KMS-11 (cell line): ENCODE data around the gene MYO3B.

Experiments
- H2AFZ ChIP-seq: fragments of 200-600 bp; sonication (generic); 2 replicates; pipeline ENCODE4 v1.6.1; 2016; ENCODE audit warnings: antibody characterized with exemption, mixed run types, low read depth
- H3K27ac ChIP-seq: fragments of 200-600 bp; sonication (generic); 2 replicates; pipeline ENCODE4 v1.6.1; 2016; ENCODE audit warnings: mild to moderate bottlenecking, mixed run types
- H3K27me3 ChIP-seq: fragments of 200-600 bp; sonication (generic); 2 replicates; pipeline ENCODE4 v1.6.1; 2017; ENCODE audit warnings: mild to moderate bottlenecking, low read depth, mixed run types, moderate library complexity; ENCODE audit not compliant: insufficient read depth
- H3K36me3 ChIP-seq: fragments of 200-600 bp; sonication (generic); 2 replicates; pipeline ENCODE4 v1.6.1; 2017; ENCODE audit warnings: mild to moderate bottlenecking, mixed run types; ENCODE audit not compliant: insufficient read depth
- H3K4me1 ChIP-seq: fragments of 200-600 bp; sonication (generic); 2 replicates; pipeline ENCODE4 v1.6.1; 2016; ENCODE audit warnings: mild to moderate bottlenecking, low read depth, mixed run types; ENCODE audit not compliant: poor library complexity, severe bottlenecking
- H3K4me2 ChIP-seq: fragments of 200-600 bp; sonication (generic); 2 replicates; pipeline ENCODE4 v1.7.0; 2016; ENCODE audit warnings: mild to moderate bottlenecking, mixed run types
- H3K4me3 ChIP-seq: fragments of 200-600 bp; sonication (generic); IDR thresholded peaks from 2 replicates; pipeline ENCODE4 v1.6.1; 2017; ENCODE audit warnings: low read depth, low read length, mixed read lengths; ENCODE audit not compliant: insufficient read depth
- H3K79me2 ChIP-seq: fragments of 200-600 bp; sonication (generic); 2 replicates; pipeline ENCODE4 v1.6.1; 2016; ENCODE audit warnings: low read depth, mixed run types; ENCODE audit not compliant: insufficient read depth
- H3K9ac ChIP-seq: fragments of 200-600 bp; sonication (generic); 2 replicates; pipeline ENCODE4 v1.6.1; 2016; ENCODE audit warnings: mild to moderate bottlenecking, mixed run types
- H4K20me1 ChIP-seq: fragments of 200-600 bp; sonication (generic); 2 replicates; pipeline ENCODE4 v1.6.1; 2016; ENCODE audit warnings: mild to moderate bottlenecking, mixed run types; ENCODE audit not compliant: insufficient read depth
- TF ChIP-seq, protein P1 (sequence below): fragments of 200-600 bp; sonication (generic); conservative IDR thresholded peaks from 2 replicates; pipeline ENCODE4 v1.6.1; 2017; ENCODE audit warnings: low read depth, mild to moderate bottlenecking, antibody characterized with exemption, low read length, moderate library complexity, mixed read lengths

MYO3B gene

DNA sequence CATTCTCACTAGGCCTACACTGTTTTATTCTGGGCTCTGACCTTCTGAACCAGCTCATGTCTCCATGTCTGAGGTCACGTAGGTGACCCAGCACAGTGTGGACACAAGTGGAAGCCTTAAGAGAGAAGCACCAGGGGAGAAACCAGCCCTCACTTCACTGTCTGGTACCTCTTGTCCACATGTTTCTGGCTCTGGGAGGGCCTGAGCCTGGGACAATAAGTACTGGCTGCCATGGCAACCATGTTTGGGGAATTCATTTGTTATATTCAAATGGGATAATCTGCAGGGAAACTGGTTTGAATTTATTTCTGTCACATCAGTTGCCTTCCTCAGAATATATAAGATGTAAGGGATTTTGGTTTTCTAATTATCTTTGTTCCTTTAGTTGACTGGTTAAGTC is 23.3 kb downstream of the MYO3B start:
- H3K27me3 ChIP-seq, result no peaks in the 10 kb centered on the region
- TF ChIP-seq, protein P1, sequence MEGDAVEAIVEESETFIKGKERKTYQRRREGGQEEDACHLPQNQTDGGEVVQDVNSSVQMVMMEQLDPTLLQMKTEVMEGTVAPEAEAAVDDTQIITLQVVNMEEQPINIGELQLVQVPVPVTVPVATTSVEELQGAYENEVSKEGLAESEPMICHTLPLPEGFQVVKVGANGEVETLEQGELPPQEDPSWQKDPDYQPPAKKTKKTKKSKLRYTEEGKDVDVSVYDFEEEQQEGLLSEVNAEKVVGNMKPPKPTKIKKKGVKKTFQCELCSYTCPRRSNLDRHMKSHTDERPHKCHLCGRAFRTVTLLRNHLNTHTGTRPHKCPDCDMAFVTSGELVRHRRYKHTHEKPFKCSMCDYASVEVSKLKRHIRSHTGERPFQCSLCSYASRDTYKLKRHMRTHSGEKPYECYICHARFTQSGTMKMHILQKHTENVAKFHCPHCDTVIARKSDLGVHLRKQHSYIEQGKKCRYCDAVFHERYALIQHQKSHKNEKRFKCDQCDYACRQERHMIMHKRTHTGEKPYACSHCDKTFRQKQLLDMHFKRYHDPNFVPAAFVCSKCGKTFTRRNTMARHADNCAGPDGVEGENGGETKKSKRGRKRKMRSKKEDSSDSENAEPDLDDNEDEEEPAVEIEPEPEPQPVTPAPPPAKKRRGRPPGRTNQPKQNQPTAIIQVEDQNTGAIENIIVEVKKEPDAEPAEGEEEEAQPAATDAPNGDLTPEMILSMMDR, result no peak
- H4K20me1 ChIP-seq, result no peaks in the 10 kb centered on the region
- H3K36me3 ChIP-seq, result no peaks in the 10 kb centered on the region
- peak overlapping the region; percentile 50; the same call in 1 of the 2 replicates for H3K27ac ChIP-seq
- H3K4me2 ChIP-seq, result peak overlapping the region; percentile 31; the same call in 1 of the 2 replicates
- H3K4me1 ChIP-seq, result peaks cover 24% of the 10 kb centered on the region
- no peak overlapping the region for H2AFZ ChIP-seq
- no peak overlapping the region for H3K4me3 ChIP-seq
- H3K79me2 ChIP-seq, result no peaks in the 10 kb centered on the region
- no peak overlapping the region for H3K9ac ChIP-seq

DNA sequence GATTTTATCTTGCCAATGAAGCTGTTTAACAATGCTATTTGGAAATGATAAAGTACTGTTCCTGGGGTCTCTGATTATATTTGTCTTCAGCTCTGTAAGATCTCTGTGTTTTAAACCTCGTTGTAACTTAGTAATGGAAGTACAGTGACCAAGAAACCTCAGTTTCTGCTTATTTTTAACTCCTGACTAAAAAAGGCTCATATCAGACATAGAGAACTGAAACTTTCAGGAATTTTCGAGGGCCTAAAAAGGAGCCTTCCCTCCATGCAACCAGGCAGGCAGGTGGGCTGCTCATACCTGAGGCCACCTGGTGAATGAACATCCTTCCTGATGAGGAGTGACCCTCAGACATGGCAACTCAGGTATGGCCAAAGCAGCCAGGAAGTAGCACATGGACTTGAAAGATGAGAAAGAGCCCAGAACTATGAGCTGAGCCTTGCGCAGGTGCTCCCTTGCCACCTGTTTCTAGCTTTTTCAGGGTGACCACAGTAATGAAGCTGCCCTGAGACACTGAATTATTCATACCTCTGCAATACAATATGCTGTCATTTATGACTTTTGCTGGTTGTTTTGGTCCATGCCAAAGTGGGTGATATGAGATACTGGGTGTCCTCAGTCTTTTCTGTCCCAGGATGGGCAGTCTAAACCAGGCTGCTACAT is 23.9 kb downstream of the MYO3B start:
- no peaks in the 10 kb centered on the region for H3K27me3 ChIP-seq
- H3K36me3 ChIP-seq, result no peaks in the 10 kb centered on the region
- no peak overlapping the region for H3K4me3 ChIP-seq
- H3K9ac ChIP-seq, result no peak overlapping the region
- peaks cover 24% of the 10 kb centered on the region for H3K4me1 ChIP-seq
- TF ChIP-seq, protein P1, result no peak
- H4K20me1 ChIP-seq, result no peaks in the 10 kb centered on the region
- no peaks in the 10 kb centered on the region for H3K79me2 ChIP-seq
- H2AFZ ChIP-seq, result peak overlapping the region; percentile 14; the same call in 1 of the 2 replicates
- peak overlapping the region; percentile 50; the same call in 1 of the 2 replicates for H3K27ac ChIP-seq
- H3K4me2 ChIP-seq, result peak overlapping the region; percentile 31; the same call in 1 of the 2 replicates

DNA sequence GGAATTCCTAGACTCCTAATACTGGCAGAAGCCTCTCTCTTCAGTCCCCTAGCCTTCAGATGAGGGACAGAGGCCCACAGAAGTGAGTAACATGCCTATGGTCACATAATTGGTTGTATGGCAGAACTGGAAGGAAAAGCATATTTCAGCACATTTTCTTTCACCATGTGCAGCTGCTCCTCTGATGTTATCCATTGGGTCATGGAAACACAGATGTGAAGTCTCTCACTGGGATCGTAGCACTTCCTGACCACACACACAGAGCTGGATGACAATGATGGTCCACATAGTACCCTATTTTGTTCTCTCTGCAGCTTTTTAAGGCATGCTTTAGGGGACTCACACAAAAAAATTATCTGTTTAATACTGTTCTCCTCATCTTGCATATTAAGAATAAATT is 24.5 kb downstream of the MYO3B start:
- Histone ChIP-seq H4K20me1 (no peaks in the 10 kb centered on the region), H3K4me2 (peak overlapping the region; percentile 31; the same call in 1 of the 2 replicates), H3K4me3 (no peak overlapping the region), H3K9ac (no peak overlapping the region), H3K79me2 (no peaks in the 10 kb centered on the region), H3K36me3 (no peaks in the 10 kb centered on the region), H3K4me1 (peaks cover 24% of the 10 kb centered on the region), H3K27me3 (no peaks in the 10 kb centered on the region), H2AFZ (peak overlapping the region; percentile 14; the same call in 1 of the 2 replicates), H3K27ac (peak overlapping the region; percentile 50; the same call in 1 of the 2 replicates)
- TF ChIP-seq, protein P1, result no peak

DNA sequence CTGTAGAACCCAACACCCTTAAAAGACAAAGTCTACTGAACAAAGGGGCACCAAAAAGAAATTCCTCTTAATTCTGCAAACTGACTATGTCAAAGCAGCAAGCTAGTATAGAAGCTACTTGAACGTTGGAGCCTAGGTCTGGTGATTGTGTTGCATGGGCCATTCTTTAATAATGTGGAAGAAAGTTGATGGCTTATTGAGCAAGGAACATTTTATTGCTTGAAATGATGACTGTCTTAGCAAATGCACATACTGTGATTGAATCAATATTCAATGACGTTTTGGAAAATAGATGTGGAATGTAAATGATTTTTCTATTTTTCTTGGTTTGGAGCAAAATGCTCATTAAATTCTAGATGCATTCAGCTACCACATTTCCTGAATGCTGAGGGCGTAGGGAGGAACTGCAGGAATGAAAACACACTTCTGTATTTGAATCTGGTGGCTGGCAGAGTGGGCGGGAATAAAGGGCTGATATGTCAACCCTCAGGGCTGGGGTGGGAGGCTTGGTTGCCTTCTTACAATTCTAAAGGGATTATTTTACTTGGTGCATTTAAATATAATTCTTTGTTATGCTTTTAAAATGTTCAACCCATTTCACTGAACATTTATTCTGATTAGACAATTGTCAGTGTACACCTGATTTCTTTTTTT is 26.5 kb downstream of the MYO3B start:
- H4K20me1 ChIP-seq, result no peaks in the 10 kb centered on the region

More for the DNA sequence above, 26.5 kb downstream of the MYO3B start:
- Histone ChIP-seq H3K36me3 (no peaks in the 10 kb centered on the region), H2AFZ (no peak overlapping the region), H3K4me1 (peaks cover 24% of the 10 kb centered on the region), H3K79me2 (no peaks in the 10 kb centered on the region), H3K4me3 (no peak overlapping the region), H3K27me3 (no peaks in the 10 kb centered on the region), H3K9ac (no peak overlapping the region), H3K4me2 (no peak overlapping the region), H3K27ac (no peak overlapping the region)
- TF ChIP-seq, protein P1, result no peak
